G401 (cell line): ENCODE results near the gene DYNC1H1. TPM values are rescaled to one million over a fixed set of nuclear protein-coding genes. Genes with fewer than 3 reads are reported as not detected.

Source experiments
- DNase-seq: peaks from one replicate; pipeline ENCODE4 v3.0.0-alpha.2; 2015; ENCODE audit warnings: low spot score
- in situ Hi-C: cut with HindIII; loops from 2 replicates; pipeline ENCODE4 v1.10.0; 2016; ENCODE audit warnings: low sequenced_read_pairs, mixed read lengths
- total RNA-seq: library from RNA; depleted of rRNA; stranded (reverse); fragments of >200 nt; shearing (Covaris generic); gene quantifications from 2 replicates; pipeline ENCODE4 v1.2.3, GENCODE V29; 2014; rRNA removed

DYNC1H1 gene
- 116 and 187 TPM in 2 replicates for total RNA-seq

DNA sequence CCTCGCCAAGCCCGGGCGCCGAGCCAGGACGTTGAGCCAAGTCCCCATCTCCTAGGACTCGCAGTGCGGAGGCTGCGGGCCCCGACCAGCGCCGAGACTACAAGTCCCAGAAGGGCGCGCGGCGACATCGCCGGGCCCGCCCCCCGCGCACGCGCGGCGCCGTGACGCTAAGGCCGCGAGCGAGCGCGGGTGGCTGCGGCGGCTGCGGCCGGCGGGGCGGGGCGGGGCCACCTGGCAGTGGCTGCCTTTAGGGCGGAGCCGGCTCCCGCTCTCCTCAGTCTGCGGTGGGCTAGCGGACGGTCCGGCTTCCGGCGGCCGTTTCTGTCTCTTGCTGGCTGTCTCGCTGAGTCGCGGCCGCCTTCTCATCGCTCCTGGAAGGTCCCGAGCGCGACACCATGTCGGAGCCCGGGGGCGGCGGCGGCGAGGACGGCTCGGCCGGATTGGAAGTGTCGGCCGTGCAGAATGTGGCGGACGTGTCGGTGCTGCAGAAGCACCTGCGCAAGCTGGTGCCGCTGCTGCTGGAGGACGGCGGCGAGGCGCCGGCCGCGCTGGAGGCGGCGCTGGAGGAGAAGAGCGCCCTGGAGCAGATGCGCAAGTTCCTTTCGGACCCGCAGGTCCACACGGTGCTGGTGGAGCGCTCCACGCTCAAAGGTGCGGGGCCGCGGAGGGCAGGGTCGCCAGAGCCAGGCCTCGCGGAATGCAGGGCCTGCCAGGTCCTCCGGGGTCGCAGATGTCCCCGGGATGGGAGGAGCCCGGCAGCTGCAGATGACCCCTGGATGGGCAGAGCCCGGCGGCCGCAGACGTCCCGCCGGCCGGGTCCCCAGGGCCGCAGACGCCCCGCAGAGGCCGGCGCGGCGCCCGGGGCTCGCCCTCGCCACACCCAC lies at the start of gene DYNC1H1:
Gene DYNC1H1 (plus strand): TSS at position 277 of the 884 bp plus-strand sequence. CDS start 119 bp downstream, at position 396.
- peak; percentile 94 for DNase-seq
- in situ Hi-C loops: no loop called here

GRCh38 chr14:101915871-101916815 lies 48.2 kb upstream of the DYNC1H1 start:
- no peak for DNase-seq
- in situ Hi-C loops: no loop called here

DNA sequence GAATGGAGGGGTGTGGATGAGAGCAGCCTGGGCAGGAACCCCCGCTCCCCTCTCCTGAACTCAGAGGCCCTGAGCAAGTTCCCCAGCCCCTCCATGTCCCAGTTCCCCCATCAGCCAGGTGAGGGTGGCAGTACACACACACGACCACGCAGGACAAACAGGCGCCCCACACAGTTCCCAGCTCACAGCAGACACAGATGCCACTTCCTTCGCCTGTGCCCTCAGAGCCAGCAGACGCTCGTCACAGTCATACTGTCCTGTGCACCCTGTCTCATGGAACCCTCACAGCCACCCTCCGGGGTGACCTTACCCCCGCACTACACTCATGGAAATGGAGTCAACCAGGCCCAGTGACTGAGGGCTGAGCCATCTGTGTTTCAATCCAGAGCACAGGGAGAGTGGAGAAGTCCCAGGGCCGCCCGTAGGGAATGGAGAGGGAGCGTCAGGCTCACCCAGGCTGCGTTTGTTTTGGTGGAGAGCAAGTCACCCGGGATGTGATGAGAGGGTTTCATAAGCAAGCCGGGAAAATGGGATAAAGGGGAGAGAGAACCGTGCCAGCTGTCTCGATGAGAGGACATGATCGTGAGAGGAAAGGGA lies 47.5 kb upstream of the DYNC1H1 start:
- DNase-seq: no peak
- in situ Hi-C loops: no loop called here

GRCh38 chr14:101917413-101918017 lies 46.9 kb upstream of the DYNC1H1 start:
- in situ Hi-C loops: no loop called here
- no peak for DNase-seq

GRCh38 chr14:101918065-101918989 lies 46.0 kb upstream of the DYNC1H1 start:
- no peak for DNase-seq
- in situ Hi-C loops: no loop called here

- DNase-seq: no peak
- in situ Hi-C loops: no loop called here
Observed at GRCh38 chr14:101920271-101920670, 44.1 kb upstream of the DYNC1H1 start.

DNA sequence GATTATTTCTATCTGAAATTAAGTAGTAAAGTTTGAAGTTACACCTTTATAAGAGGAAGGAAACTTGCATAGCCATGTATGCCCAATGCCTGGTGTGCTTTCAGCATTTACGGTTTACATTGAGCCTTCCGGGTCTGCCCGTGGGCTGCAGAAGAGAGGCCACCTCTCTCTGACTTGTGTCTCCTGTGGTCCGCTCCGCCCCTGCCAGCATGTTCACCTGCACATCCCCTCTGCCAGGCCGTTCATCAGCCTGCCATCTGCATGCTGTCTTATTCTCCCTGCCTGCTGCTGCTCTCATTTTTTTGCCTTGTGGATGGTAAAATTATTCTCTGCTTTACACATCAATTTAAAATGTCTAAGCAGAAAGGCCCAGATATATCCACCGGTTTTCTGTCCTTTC lies 41.5 kb upstream of the DYNC1H1 start:
- peak; percentile 67 for DNase-seq
- in situ Hi-C loops: no loop called here

DNA sequence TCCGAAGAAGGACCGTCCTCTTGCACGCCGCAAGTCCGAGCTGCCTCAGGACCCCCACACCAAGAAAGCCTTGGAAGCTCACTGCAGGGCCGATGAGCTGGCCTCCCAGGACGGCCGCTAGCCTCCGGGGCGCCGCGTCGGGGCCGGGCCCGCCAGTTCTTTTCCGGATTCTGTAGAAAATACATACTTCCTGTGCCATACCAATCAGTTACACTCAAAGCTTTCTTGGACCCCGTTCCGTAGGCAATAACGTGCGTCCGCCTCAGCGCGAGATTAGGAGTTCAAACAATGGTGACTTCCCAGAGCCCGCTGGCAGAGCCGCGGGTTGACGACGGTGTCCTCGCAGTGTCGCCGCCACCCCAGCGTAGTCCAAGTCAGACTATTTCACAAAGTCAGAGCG lies 39.2 kb upstream of the DYNC1H1 start:
- in situ Hi-C loops: no loop called here
- DNase-seq: no peak

DNA sequence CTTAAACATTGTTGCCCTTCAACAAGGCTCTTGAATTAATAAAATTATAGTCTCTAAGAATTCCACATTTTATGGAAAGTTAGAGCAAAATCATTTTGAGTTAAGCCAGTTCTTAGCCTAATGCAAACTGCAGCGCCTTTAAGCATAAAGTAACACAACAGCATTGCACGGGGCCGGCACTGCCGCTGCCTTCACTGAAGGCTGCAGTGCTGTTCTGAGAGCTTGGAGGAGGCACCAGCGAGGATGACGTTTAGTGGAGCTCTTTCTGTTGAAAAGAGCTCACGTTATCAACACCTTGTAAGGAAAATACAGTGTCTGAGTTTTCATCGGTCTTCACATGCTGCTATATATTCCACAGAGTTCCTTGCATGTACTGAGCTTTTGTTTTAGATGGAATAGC lies 38.3 kb upstream of the DYNC1H1 start:
- in situ Hi-C loops: no loop called here
- DNase-seq: no peak

DNA sequence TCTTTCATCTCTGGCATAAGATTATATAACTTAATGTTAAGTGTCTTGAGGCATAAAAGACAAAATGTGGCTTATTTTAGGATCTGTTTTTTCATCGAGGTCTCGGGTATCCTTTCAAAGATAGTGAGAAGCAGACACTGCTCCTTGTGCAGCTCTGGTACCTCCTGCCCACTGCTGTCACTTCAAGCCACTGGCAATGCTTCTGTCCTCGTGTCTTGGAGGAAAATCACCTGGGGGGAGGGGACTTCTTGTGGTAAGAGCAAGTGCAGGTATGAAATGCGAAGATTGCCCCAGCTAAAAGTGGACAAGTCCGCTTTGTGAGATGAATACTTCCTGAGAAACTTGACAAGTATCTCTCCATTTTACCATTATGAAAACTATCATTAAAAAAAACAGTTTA lies 37.8 kb upstream of the DYNC1H1 start:
- in situ Hi-C loops: no loop called here
- DNase-seq: no peak

- no peak for DNase-seq
- in situ Hi-C loops: no loop called here
Observed at GRCh38 chr14:101927859-101928258, 36.5 kb upstream of the DYNC1H1 start.

- no peak for DNase-seq
- in situ Hi-C loops: no loop called here
Observed at GRCh38 chr14:101928415-101928841, 35.9 kb upstream of the DYNC1H1 start.

DNA sequence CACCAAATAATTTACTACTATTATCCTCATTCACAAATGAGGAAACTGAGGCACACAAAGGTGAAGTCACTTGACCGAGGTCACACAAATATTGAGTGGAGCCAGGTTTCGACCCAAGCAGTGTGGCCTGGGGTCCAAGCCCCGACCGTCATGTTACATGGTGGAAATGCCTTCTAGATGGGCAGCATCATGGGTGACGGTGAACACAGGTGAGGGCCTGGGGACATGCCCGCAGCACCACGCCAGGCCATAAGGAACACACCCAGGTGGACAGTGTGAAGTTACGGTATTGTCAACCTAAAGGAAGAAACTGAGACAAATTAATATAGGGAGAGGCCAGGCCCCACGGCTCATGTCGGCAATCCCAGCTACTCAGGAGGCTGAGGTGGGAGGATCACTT lies 35.3 kb upstream of the DYNC1H1 start:
- no peak for DNase-seq
- in situ Hi-C loops: no loop called here

DNA sequence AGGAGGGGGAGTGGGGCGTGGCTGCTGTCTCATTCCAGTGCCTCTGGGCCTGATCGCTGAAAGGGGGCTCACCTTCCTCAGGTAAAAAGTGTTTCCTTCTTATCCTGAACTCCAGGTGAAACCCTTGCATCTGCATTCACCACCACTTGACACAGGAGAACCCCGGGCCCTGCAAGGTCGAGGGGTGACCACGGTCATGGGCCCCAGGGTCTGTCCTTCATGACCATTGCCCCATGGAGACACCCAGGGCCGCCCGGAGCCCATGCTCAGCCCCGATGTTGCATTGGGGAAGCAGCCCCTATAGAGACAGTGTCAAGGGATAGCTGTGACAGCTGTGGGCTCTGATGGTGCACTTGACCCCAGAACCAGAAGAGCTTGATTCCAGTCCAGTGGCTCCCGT lies 34.4 kb upstream of the DYNC1H1 start:
- no peak for DNase-seq
- in situ Hi-C loops: no loop called here

DNA sequence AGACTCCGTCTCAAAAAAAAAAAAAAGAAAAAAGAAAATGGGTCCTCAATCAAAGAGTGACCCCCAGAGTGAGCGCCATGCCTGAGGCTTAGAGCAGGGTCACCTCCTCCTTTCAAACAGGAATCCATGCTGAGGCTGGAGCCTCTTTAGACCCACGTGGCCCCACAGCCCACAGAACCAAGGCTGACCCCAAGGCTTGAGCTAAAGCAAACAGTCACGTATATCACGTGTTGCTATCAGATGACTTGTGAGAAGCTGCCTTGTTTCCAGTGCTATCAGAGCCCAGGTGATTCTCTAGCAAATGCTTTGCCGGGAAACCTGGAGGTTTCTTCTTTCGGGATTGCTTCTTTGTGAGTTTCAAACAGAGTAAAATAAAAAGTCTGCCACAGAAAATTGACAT lies 31.7 kb upstream of the DYNC1H1 start:
- DNase-seq: no peak
- in situ Hi-C loops: no loop called here

GRCh38 chr14:101933209-101933608 lies 31.2 kb upstream of the DYNC1H1 start:
- peak; percentile 34 for DNase-seq
- in situ Hi-C loops: no loop called here

GRCh38 chr14:101934601-101935150 lies 29.7 kb upstream of the DYNC1H1 start:
- DNase-seq: no peak
- in situ Hi-C loops: no loop called here
